Trophoblast cell (in vitro differentiated cells and primary cell): Measurements from ENCODE around the gene TNFAIP3.

Source experiments
- DNase-seq, 2 donors: peaks; one replicate each; pipeline ENCODE4 v3.0.0-alpha.2; 2016
- H2AFZ ChIP-seq: 2 replicates; pipeline ENCODE4 v1.6.1; 2013; ENCODE audit warnings: low read length, moderate library complexity, mild to moderate bottlenecking; ENCODE audit not compliant: insufficient read depth, poor library complexity
- H2AK5ac ChIP-seq: 2 replicates; pipeline ENCODE4 v1.6.1; 2013; ENCODE audit warnings: mild to moderate bottlenecking, low read length
- H2BK120ac ChIP-seq: 2 replicates; pipeline ENCODE4 v1.6.1; 2013; ENCODE audit warnings: low read length, mild to moderate bottlenecking, moderate library complexity; ENCODE audit not compliant: insufficient read depth, poor library complexity
- H2BK12ac ChIP-seq: 2 replicates; pipeline ENCODE4 v1.6.1; 2013; ENCODE audit warnings: mild to moderate bottlenecking, low read length, moderate library complexity
- H2BK5ac ChIP-seq: 2 replicates; pipeline ENCODE4 v1.6.1; 2013; ENCODE audit warnings: low read length, low read depth, moderate library complexity, mild to moderate bottlenecking; ENCODE audit not compliant: poor library complexity
- H3K14ac ChIP-seq: 2 replicates; pipeline ENCODE4 v1.6.1; 2013; ENCODE audit warnings: mild to moderate bottlenecking, low read length
- H3K18ac ChIP-seq: 2 replicates; pipeline ENCODE4 v1.6.1; 2013; ENCODE audit warnings: mild to moderate bottlenecking, low read length
- H3K23ac ChIP-seq: 2 replicates; pipeline ENCODE4 v1.6.1; 2013; ENCODE audit warnings: low read length
- H3K27ac ChIP-seq: 2 replicates; pipeline ENCODE4 v1.5.1; 2013; ENCODE audit warnings: low read depth, mild to moderate bottlenecking, inconsistent platforms, low read length, moderate library complexity
- H3K27me3 ChIP-seq: 2 replicates; pipeline ENCODE4 v1.6.1; 2013; ENCODE audit warnings: inconsistent platforms, mild to moderate bottlenecking, low read length, moderate library complexity; ENCODE audit not compliant: insufficient read depth
- H3K36me3 ChIP-seq, 2 experiments: 1 replicate in 1 of 2; 2 replicates in 1 of 2; pipeline ENCODE4 v1.6.1; 2013; ENCODE audit warnings: low read length in 2 of 2, mild to moderate bottlenecking in 2 of 2, moderate library complexity in 1 of 2; ENCODE audit not compliant: insufficient read depth in 2 of 2, control insufficient read depth in 1 of 2
- H3K4ac ChIP-seq: 2 replicates; pipeline ENCODE4 v1.6.1; 2013; ENCODE audit warnings: low read depth, mild to moderate bottlenecking, low read length, moderate library complexity
- H3K4me1 ChIP-seq, 2 experiments: 1 replicate in 1 of 2; 2 replicates in 1 of 2; pipeline ENCODE4 v1.6.1; 2013; ENCODE audit warnings: low read length in 2 of 2, mild to moderate bottlenecking in 2 of 2, moderate library complexity in 1 of 2; ENCODE audit not compliant: insufficient read depth in 2 of 2, control insufficient read depth in 1 of 2
- H3K4me2 ChIP-seq: 2 replicates; pipeline ENCODE4 v1.6.1; 2013; ENCODE audit warnings: inconsistent platforms, mild to moderate bottlenecking, low read length, moderate library complexity
- H3K4me3 ChIP-seq: 2 replicates; pipeline ENCODE4 v1.5.1; 2013; ENCODE audit warnings: mild to moderate bottlenecking, low read depth, low read length, inconsistent platforms
- H3K79me1 ChIP-seq: one replicate; pipeline ENCODE4 v1.6.1; 2013; ENCODE audit warnings: low read length
- H3K79me2 ChIP-seq: 2 replicates; pipeline ENCODE4 v1.6.1; 2013; ENCODE audit warnings: low read length, mild to moderate bottlenecking; ENCODE audit not compliant: control insufficient read depth, insufficient read depth, poor library complexity
- H3K9ac ChIP-seq: 2 replicates; pipeline ENCODE4 v1.6.1; 2013; ENCODE audit warnings: mild to moderate bottlenecking, low read length
- H3K9me3 ChIP-seq: 2 replicates; pipeline ENCODE4 v1.6.1; 2013; ENCODE audit warnings: low read depth, mild to moderate bottlenecking, control low read depth, inconsistent platforms, low read length; ENCODE audit not compliant: insufficient read depth
- H4K12ac ChIP-seq: 2 replicates; pipeline ENCODE4 v1.6.1; 2013; ENCODE audit warnings: low read depth, mild to moderate bottlenecking, low read length, moderate library complexity
- H4K8ac ChIP-seq: 2 replicates; pipeline ENCODE4 v1.6.1; 2013; ENCODE audit warnings: low read depth, mild to moderate bottlenecking, low read length, moderate library complexity
- H4K91ac ChIP-seq: one replicate; pipeline ENCODE4 v1.6.1; 2013; ENCODE audit warnings: low read depth, mild to moderate bottlenecking, low read length, moderate library complexity
- WGBS: extraction: QIAGEN DNeasy Blood & Tissue Kit; methylation state at CpG from one replicate; pipeline ENCODE4 v1.1.7; 2013; ENCODE audit warnings: missing lambda C conversion rate; ENCODE audit not compliant: insufficient read length, insufficient coverage; ENCODE audit errors: extremely low coverage; 5-methylcytosine and 5-hydroxymethylcytosine counted together

TNFAIP3 gene

GRCh38 chr6:137921823-137922222 lies 54.8 kb downstream of the TNFAIP3 start:
- Histone ChIP-seq H2AFZ (no peak overlapping the region), H3K23ac (no peak overlapping the region), H3K27me3 (no peaks in the 10 kb centered on the region), H3K79me2 (peaks cover 4% of the 10 kb centered on the region), H2BK5ac (no peak overlapping the region), H3K4me2 (no peak overlapping the region), H2BK12ac (no peak overlapping the region), H3K18ac (no peak overlapping the region), H3K4me1 (peaks cover 15 to 23% of the 10 kb centered on the region in 2 experiments), H4K8ac (no peak overlapping the region), H3K4me3 (no peak overlapping the region), H3K14ac (no peak overlapping the region), H2BK120ac (no peak overlapping the region), H4K91ac (no peak overlapping the region), H3K4ac (no peak overlapping the region), H3K9me3 (no peaks in the 10 kb centered on the region), H3K79me1 (peaks cover 16% of the 10 kb centered on the region), H4K12ac (no peak overlapping the region), H3K36me3 (no peaks in the 10 kb centered on the region), H3K27ac (no peak overlapping the region), H2AK5ac (no peak overlapping the region), H3K9ac (no peak overlapping the region)
- WGBS, result no CpG with 5 or more reads among the region's 5 CpGs
- no peak for DNase-seq

- Histone ChIP-seq H3K79me2 (peaks cover 7% of the 10 kb centered on the region), H3K79me1 (peaks cover 20% of the 10 kb centered on the region), H2AK5ac (no peak overlapping the region), H3K4ac (no peak overlapping the region), H3K4me2 (no peak overlapping the region), H3K4me3 (no peak overlapping the region), H3K9ac (no peak overlapping the region), H2BK12ac (no peak overlapping the region), H4K91ac (peak overlapping the region; percentile 75), H3K27me3 (no peaks in the 10 kb centered on the region), H2AFZ (no peak overlapping the region), H4K12ac (no peak overlapping the region), H4K8ac (peak overlapping the region; percentile 55), H3K27ac (peak overlapping the region; percentile 88), H3K36me3 (no peaks in the 10 kb centered on the region), H3K18ac (no peak overlapping the region), H3K23ac (no peak overlapping the region), H3K14ac (peak overlapping the region; percentile 67), H3K4me1 (peaks cover 18 to 25% of the 10 kb centered on the region in 2 experiments), H3K9me3 (no peaks in the 10 kb centered on the region), H2BK5ac (peak overlapping the region; percentile 89), H2BK120ac (peak overlapping the region; percentile 62)
- WGBS, result no CpG with 5 or more reads among the region's 4 CpGs
- DNase-seq, result peak; percentile 91 to 95
Measured at GRCh38 chr6:137923866-137924653, 57.0 kb downstream of the TNFAIP3 start.

GRCh38 chr6:137925141-137925698 lies 58.2 kb downstream of the TNFAIP3 start:
- Histone ChIP-seq H2BK5ac (peak overlapping the region; percentile 80), H3K9me3 (no peaks in the 10 kb centered on the region), H3K79me2 (peaks cover 7% of the 10 kb centered on the region), H3K4me3 (no peak overlapping the region), H3K27ac (peak overlapping the region; percentile 35), H4K91ac (peak overlapping the region; percentile 91), H3K14ac (peak overlapping the region; percentile 96), H4K12ac (no peak overlapping the region), H3K23ac (no peak overlapping the region), H3K18ac (peak overlapping the region; percentile 91), H3K9ac (no peak overlapping the region), H4K8ac (peak overlapping the region; percentile 74), H3K4me1 (peaks cover 18 to 24% of the 10 kb centered on the region in 2 experiments), H2AFZ (no peak overlapping the region), H2AK5ac (peak overlapping the region; percentile 99), H2BK12ac (peak overlapping the region; percentile 93), H3K4ac (peak overlapping the region; percentile 67), H2BK120ac (peak overlapping the region; percentile 94), H3K79me1 (peaks cover 20% of the 10 kb centered on the region), H3K36me3 (no peaks in the 10 kb centered on the region), H3K27me3 (no peaks in the 10 kb centered on the region), H3K4me2 (no peak overlapping the region)
- DNase-seq, result peak in 1 of 2 donors; percentile 20
- no CpG with 5 or more reads among the region's 12 CpGs for WGBS

GRCh38 chr6:137926207-137926731 lies 59.2 kb downstream of the TNFAIP3 start:
- peak overlapping the region; percentile 94 for H2BK120ac ChIP-seq
- H3K27ac ChIP-seq, result peak overlapping the region; percentile 85
- no peak overlapping the region for H3K4me3 ChIP-seq
- H3K79me1 ChIP-seq, result peaks cover 20% of the 10 kb centered on the region
- H4K91ac ChIP-seq, result peak overlapping the region; percentile 91
- H3K27me3 ChIP-seq, result no peaks in the 10 kb centered on the region
- no peaks in the 10 kb centered on the region for H3K36me3 ChIP-seq
- no CpG with 5 or more reads among the region's 1 CpG for WGBS
- H4K8ac ChIP-seq, result peak overlapping the region; percentile 37
- H3K4me1 ChIP-seq, result peaks cover 18 to 24% of the 10 kb centered on the region in 2 experiments
- peak overlapping the region; percentile 54 for H2AFZ ChIP-seq
- no peak overlapping the region for H3K23ac ChIP-seq
- H3K9me3 ChIP-seq, result no peaks in the 10 kb centered on the region
- peak overlapping the region; percentile 80 for H3K4ac ChIP-seq
- H4K12ac ChIP-seq, result no peak overlapping the region
- no peak overlapping the region for H3K9ac ChIP-seq
- peak overlapping the region; percentile 97 for H2AK5ac ChIP-seq
- H2BK12ac ChIP-seq, result peak overlapping the region; percentile 74
- DNase-seq, result peak; percentile 70 to 93
- H3K18ac ChIP-seq, result peak overlapping the region; percentile 78
- peaks cover 7% of the 10 kb centered on the region for H3K79me2 ChIP-seq
- peak overlapping the region; percentile 80 for H2BK5ac ChIP-seq
- peak overlapping the region; percentile 87 for H3K14ac ChIP-seq
- peak overlapping the region; percentile 26 for H3K4me2 ChIP-seq
